NCI-H146 (cell line): ENCODE data around the gene TET3.
"Not testable (repeated sequence)": the region's sequence is repeated elsewhere in the genome, so short reads cannot be mapped to it uniquely, and the experiment has no call there.

Experiments used
- DNase-seq: peaks from one replicate; lab custom pipeline; 2025; lab: John Stamatoyannopoulos, UW

TET3 gene

DNA sequence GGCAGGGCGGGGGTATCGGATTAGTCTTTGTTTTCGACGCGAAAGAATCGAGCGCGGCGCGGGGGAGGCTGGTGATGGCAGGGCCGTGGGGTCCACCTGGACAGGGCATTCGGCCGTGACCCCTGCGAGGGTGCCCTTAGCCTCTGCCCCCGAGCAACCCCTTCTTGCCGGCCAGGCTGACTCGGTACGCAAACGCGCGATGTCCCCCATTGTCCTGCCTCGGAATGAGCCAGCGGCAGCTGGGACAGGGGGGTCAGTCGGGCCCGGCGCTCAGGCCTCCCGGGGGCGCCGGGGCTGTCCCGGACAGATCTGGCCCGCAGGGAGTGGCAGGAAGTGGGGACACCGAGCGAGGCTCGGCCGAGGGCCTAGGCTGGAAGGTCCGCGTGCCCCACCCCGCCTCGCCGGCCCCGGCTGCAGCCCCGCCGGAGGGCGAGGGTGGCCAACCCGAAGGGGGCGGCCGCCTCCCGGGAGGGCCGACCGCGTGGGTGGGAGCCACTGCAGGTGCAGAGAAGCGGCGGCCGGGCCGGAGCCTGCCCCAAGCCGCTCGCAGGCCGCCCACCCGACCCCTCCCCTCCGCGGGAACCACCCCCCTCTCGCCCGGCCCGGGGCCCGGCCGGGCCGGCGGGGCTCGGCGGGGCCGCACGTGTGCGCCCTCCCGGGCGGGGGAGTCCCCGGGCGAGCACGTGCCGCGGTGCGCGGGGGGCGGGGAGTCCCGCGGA lies at the start of gene TET3:
TSS of gene TET3 (plus strand) at position 708 of the 719 bp plus-strand sequence. CDS start 1,494 bp downstream, outside the sequence.
- peak; percentile 67 for DNase-seq

DNA sequence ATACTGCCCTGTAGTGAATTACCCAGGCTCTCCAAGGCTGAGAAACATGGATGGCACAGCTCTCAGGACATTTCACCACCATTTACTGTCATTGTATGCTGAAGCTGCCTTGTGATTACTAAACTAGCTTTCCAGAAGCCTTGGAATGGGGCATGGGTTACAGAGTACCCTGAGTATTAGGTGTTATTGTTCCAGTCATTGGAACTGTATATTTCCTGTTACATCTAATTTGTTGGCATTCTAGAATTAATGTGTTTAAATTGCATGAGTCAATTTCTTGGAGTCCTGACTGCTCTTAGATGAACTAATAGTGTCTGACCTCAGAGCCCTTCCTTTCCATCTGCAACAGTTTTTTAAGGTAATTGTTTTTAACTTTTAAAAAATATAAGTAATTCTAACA lies 49.1 kb upstream of the TET3 start:
- DNase-seq: no peak

GRCh38 chr2:73937103-73937885 lies 47.4 kb upstream of the TET3 start:
- DNase-seq: no peak

GRCh38 chr2:73937899-73938298 lies 46.8 kb upstream of the TET3 start:
- no peak for DNase-seq

DNA sequence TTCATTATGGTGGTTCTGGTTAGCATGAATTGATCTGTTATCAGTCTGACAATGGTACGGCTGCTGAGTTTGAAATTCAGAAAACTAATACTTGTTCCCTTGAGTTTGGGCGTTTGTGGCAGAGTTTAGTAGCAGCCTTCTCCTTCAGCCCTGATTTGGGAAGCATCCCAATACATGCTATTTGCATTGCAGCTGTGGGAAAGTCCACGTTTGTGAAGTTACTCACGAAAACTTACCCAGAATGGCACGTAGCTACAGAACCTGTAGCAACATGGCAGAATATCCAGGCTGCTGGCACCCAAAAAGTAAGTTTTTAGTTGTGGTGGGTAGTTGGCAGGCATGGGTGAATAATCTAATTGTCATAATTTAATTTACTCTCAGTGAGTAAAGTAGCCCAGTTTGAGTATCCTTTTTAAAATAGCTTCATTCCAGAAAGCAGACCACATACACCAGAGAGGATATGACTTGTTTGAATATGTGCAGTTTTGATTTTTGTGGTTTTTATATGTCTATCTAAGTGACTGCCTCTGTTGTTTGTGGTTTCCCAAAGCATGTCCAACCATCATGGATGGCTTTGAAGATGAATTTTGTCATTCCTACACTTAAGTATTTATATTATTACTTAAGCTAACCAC lies 45.9 kb upstream of the TET3 start:
- DNase-seq: no peak

- DNase-seq: no peak
Measured at GRCh38 chr2:73939419-73939818, 45.3 kb upstream of the TET3 start.

GRCh38 chr2:73940066-73940465 lies 44.6 kb upstream of the TET3 start:
- not testable (repeated sequence) for DNase-seq

DNA sequence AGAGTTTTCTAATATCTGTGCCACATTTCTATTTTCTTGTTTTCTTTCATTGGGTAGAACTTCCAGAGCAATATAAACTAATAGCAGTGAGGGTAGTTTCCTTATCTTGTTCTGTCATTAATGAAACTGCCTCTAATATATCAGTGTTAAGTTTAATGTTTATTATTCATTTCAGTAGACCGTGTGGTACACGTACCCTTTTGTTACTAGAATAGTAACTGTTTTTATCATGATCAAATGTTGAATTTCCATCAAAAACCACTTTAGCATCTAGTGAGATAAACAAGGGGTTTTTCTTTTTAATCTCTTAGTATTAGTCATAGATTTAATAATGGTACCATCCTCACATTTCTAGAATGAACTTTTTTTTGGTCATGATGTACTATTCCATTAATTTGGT lies 42.0 kb upstream of the TET3 start:
- DNase-seq: no peak

GRCh38 chr2:73944714-73945113 lies 40.0 kb upstream of the TET3 start:
- no peak for DNase-seq

DNA sequence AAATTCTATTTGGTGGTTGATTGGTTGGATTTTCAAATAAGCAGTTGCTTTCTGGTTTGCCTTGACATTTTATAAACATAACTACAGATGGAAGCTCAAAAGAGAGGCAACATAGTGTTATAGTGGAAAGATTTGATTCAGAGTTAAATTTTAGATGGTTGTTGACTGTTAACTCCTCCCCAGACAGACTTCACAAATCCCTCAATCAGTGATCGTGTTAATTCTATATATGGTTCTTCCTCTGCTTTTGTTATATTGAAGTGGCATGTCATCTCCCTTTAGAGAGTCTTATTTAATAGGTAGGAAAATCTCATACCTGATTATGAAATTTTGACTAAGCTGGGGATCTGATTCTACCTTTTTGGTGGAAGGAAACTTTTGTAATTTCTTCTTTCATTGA lies 38.5 kb upstream of the TET3 start:
- no peak for DNase-seq

DNA sequence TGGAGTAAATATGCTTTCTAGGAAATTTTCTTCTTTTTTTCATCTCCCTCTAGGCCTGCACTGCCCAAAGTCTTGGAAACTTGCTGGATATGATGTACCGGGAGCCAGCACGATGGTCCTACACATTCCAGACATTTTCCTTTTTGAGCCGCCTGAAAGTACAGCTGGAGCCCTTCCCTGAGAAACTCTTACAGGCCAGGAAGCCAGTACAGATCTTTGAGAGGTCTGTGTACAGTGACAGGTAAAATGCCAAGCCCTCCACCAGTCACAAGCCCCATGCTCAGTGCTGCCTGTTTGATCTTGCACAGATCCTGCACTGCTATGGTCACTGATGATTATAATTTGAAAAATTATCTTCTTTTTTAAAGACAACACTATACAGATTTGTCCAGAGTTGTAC lies 38.0 kb upstream of the TET3 start:
- DNase-seq: no peak

- no peak for DNase-seq
Measured at GRCh38 chr2:73947412-73948018, 37.2 kb upstream of the TET3 start.

GRCh38 chr2:73949802-73950201 lies 34.9 kb upstream of the TET3 start:
- DNase-seq: no peak

- no peak for DNase-seq
Measured at GRCh38 chr2:73952499-73953446, 31.9 kb upstream of the TET3 start.

DNA sequence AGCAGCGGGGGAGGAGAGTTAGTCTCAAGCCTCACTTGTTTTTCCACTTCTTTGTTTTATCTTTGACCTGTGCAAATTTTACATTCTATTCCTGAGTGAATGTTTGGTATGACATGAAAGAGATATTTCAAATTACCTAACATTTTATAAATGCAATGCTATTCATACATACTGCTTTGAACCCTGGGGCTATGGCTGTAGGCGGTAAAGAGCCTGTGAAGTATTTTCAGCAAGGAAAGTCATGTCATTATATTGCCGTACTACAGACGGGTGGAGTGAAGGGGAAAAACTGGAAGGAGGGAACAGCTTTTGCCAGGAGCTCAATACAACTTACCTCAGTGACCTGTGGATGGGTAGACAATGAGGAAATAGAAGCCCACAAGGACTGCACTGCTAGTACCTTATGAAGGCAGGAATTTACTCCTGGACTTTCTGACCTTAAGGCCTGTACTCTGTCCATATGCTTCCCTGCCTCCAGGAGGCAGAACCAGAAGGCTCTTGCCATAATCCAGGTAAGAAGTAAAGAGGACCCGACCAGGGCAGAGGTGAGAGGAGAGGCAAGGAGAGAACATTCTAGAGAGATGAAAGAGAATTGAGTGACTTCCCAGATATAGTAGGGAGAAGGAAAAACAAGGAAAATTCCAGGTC lies 28.4 kb upstream of the TET3 start:
- DNase-seq: no peak

- DNase-seq: no peak
Measured at GRCh38 chr2:73961274-73961673, 23.4 kb upstream of the TET3 start.

GRCh38 chr2:73961823-73962615 lies 22.7 kb upstream of the TET3 start:
- DNase-seq: no peak

DNA sequence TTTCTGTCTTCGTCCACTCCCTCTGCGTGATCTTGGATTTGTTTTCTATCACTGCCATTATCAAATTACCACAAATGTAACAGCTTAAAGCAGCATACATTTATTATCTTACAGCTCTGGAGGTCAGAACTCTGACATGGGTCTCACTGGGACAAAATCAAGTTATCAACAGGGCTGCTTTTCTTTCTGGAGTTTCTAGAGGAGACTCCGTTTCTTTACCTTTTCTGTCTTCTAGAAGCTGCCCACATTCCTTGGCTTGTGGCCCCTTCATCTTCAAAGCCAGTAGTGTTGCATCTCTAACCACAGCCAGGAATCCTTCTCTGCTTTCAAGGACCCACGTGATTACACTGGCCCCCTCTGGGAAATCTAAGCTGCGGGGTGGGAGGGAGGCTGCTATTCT lies 21.9 kb upstream of the TET3 start:
- DNase-seq: no peak

DNA sequence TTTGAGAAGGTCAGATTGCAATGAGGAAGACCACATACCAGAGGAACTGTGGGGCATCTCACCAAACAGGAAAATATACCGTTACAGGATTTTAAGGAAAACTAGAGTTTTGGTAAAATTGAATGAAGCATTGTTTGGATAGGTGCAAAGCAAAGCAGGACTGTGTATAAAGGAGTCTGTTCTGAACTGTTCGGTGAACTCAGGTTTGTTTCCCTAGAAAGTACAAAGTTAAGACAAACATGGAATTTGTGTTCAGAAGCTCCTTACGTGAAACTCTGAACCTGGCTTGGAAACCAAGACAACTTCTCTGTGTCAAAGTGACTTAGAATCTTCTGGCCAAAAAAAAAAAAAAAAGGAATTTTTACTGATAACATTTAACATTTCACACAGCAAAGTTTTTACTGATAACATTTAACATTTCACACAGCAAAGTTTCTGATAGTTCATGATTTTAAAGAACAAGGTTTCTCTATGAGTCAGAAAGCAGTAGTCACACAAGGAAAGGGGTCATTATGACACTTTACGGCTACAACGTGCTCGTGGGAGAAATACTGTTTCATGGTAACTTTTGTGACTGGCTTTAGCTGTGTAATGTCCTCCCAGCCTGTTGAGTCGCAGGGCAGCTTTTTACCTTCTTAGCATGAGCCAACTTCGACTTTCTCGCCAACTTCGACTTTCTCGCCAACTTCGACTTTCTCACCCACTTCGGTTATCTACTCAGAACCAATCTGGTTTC lies 21.2 kb upstream of the TET3 start:
- DNase-seq: no peak
